Sigmoid colon (tissue), 7 donors: Measurements from ENCODE around the gene FAM13A. TPM values are rescaled to one million over a fixed set of nuclear protein-coding genes. Genes with fewer than 3 reads are reported as not detected.

Experiments used
- DNase-seq: peaks from one replicate; pipeline ENCODE4 v3.0.0-alpha.2; 2019
- H3K27ac ChIP-seq, 4 donors: fragments of 200-600 bp; sonication (generic); one replicate each; pipeline ENCODE4 v1.5.1; 2016 to 2019; ENCODE audit warnings: mild to moderate bottlenecking in 1 of 4
- H3K27me3 ChIP-seq, 3 donors: fragments of 200-600 bp; sonication (generic); one replicate each; pipeline ENCODE4 v1.5.1; 2019; ENCODE audit warnings: mild to moderate bottlenecking in 1 of 3
- H3K36me3 ChIP-seq, 4 donors: fragments of 200-600 bp; sonication (generic); one replicate each; pipeline ENCODE4 v1.5.1; 2016 to 2019
- H3K4me1 ChIP-seq, 4 donors: fragments of 200-600 bp; sonication (generic); one replicate each; pipeline ENCODE4 v1.5.1; 2017 to 2019
- H3K4me3 ChIP-seq, 4 donors: fragments of 200-600 bp; sonication (generic); one replicate each; pipeline ENCODE4 v1.5.1; 2017 to 2019; ENCODE audit warnings: mild to moderate bottlenecking in 2 of 4, moderate library complexity in 1 of 4
- H3K9me3 ChIP-seq, 4 donors: fragments of 200-600 bp in 3 of 4; sonication (generic) in 3 of 4; one replicate each; pipeline versions ENCODE4 v1.5.1 to v1.6.1; 2013 to 2019
- EP300 ChIP-seq, 4 donors: sonication (generic); formaldehyde crosslinking; IDR thresholded peaks; one replicate each; pipeline ENCODE4 v1.6.1; 2017; ENCODE audit warnings: antibody characterized with exemption in 4 of 4
- POLR2A ChIP-seq, 2 donors: fragments of 450-650 bp; IDR thresholded peaks; one replicate each; pipeline ENCODE4 v1.6.1; 2016; ENCODE audit warnings: antibody characterized with exemption in 2 of 2, mild to moderate bottlenecking in 2 of 2, moderate library complexity in 2 of 2
- POLR2AphosphoS5 ChIP-seq, 4 donors: sonication (generic); formaldehyde crosslinking; IDR thresholded peaks; one replicate each; pipeline ENCODE4 v1.6.1; 2017; ENCODE audit warnings: antibody characterized with exemption in 4 of 4
- WGBS, 2 donors: extraction: QIAGEN DNeasy Blood & Tissue Kit; methylation state at CpG; one replicate each; pipeline ENCODE4 v1.1.7; 2013; 5-methylcytosine and 5-hydroxymethylcytosine counted together
- intact Hi-C: fragments of 100-400 bp; cut with DNase I; formaldehyde crosslinking; loops from one replicate; pipeline ENCODE4 v1.15.1; 2023
- polyA plus RNA-seq, 3 donors: library from polyadenylated mRNA; stranded (reverse); fragments of 200-250 nt; gene quantifications; one replicate each; pipeline ENCODE4 v1.2.3, GENCODE V29; 2013
- total RNA-seq, 4 donors: library from RNA; depleted of rRNA; stranded (reverse); fragments of >200 nt; gene quantifications; one replicate each; pipeline ENCODE4 v1.1.0, GENCODE V29; 2016
- TF ChIP-seq, protein P1 (sequence below), 4 experiments: fragments of 450-650 bp in 3 of 4; fragments of 200-600 bp in 1 of 4; IDR thresholded peaks; one replicate each; pipeline ENCODE4 v1.5.1; 2016 to 2019; ENCODE audit warnings: antibody characterized with exemption in 4 of 4, mild to moderate bottlenecking in 3 of 4, moderate library complexity in 2 of 4
- donor health status: healthy with polysubstance abuse.
- donor health status: Bipolar disorder and iron deficiency.
- donor health status: healthy.

Gene FAM13A
- total and polyA plus RNA-seq, 7 donors, result 9.9 to 49.7 (median 41.1) TPM

DNA sequence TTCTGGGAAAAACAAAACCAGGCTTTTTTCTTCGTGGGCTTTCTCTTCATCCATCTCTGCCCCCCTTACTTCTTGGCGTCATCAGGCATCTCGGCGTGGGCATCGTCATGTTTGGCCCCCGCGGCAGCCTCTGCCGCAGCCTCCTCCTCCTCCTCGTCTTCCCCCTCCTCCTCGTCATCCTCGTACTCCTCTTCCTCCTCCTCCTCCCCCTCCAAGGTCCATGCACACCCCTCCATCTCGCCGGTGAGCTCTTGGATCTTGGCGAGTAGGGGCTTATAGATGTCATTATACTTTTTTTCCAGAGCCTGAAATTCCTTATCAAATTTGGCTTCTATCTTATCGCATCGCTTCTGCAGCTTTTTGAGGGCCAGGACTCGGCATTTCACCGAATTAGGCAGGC is 359.8 kb downstream of the FAM13A start:
- intact Hi-C loops, result loop anchor here (5.0 kb wide), 1 partner anchor 105 kb away; the partner anchor contains the start of gene HERC3
- H3K36me3 ChIP-seq, result peaks cover 0 to 12% (median 0%) of the 10 kb centered on the region in 4 donors
- no peaks in the 10 kb centered on the region for H3K4me1 ChIP-seq
- 48 to 54% methylated on average over 18 of the region's 18 CpGs for WGBS, 2 donors
- no peaks in the 10 kb centered on the region for H3K9me3 ChIP-seq
- H3K4me3 ChIP-seq, result peak overlapping the region; percentile 39 to 64 (median 63)
- peak; percentile 82 for DNase-seq
- H3K27ac ChIP-seq, result peak overlapping the region; percentile 71 to 84 (median 81)
- TF ChIP-seq POLR2AphosphoS5 (IDR thresholded peaks at IDR 0.05) (no peak), EP300 (IDR thresholded peaks at IDR 0.05) (no peak)
- TF ChIP-seq, protein P1, sequence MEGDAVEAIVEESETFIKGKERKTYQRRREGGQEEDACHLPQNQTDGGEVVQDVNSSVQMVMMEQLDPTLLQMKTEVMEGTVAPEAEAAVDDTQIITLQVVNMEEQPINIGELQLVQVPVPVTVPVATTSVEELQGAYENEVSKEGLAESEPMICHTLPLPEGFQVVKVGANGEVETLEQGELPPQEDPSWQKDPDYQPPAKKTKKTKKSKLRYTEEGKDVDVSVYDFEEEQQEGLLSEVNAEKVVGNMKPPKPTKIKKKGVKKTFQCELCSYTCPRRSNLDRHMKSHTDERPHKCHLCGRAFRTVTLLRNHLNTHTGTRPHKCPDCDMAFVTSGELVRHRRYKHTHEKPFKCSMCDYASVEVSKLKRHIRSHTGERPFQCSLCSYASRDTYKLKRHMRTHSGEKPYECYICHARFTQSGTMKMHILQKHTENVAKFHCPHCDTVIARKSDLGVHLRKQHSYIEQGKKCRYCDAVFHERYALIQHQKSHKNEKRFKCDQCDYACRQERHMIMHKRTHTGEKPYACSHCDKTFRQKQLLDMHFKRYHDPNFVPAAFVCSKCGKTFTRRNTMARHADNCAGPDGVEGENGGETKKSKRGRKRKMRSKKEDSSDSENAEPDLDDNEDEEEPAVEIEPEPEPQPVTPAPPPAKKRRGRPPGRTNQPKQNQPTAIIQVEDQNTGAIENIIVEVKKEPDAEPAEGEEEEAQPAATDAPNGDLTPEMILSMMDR (IDR thresholded peaks at IDR 0.05), result no peak
- H3K27me3 ChIP-seq, result no peaks in the 10 kb centered on the region

DNA sequence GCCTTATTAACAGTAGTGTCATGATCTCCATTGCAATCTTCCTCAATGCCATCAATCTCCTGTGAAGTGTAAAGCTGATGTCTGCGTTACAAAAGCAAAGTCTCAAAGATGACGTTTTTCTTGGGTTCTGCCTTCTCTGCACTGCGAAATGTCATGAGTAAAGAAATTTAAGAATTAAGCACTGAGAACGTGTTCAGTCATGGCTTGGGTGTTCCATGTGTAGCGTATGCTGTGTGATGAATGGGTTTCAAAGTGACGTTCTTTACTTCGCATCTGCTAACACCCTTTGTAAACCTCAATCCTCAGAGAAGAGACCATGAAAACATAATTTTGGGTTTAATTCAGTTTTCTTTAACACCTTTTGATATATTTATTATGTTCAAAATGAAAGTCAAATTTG is 360.4 kb downstream of the FAM13A start:
- Histone ChIP-seq H3K9me3 (no peaks in the 10 kb centered on the region), H3K36me3 (peaks cover 0 to 10% (median 0%) of the 10 kb centered on the region in 4 donors), H3K4me3 (peak overlapping the region; percentile 39 to 64 (median 63)), H3K27me3 (no peaks in the 10 kb centered on the region), H3K27ac (peak overlapping the region in 3 of 4 donors; percentile 71 to 84 (median 83)), H3K4me1 (no peaks in the 10 kb centered on the region)
- intact Hi-C loops, result loop anchor here (5.0 kb wide), 1 partner anchor 104 kb away; the partner anchor contains the start of gene HERC3
- no peak for DNase-seq
- WGBS, 2 donors, result 78 to 88% methylated on average over 7 of the region's 7 CpGs
- TF ChIP-seq, protein P1 (IDR thresholded peaks at IDR 0.05), result no peak
- no peak for TF ChIP-seq EP300 (IDR thresholded peaks at IDR 0.05)
- TF ChIP-seq POLR2AphosphoS5 (IDR thresholded peaks at IDR 0.05), result no peak
- TF ChIP-seq POLR2A (IDR thresholded peaks at IDR 0.05), result no peak

DNA sequence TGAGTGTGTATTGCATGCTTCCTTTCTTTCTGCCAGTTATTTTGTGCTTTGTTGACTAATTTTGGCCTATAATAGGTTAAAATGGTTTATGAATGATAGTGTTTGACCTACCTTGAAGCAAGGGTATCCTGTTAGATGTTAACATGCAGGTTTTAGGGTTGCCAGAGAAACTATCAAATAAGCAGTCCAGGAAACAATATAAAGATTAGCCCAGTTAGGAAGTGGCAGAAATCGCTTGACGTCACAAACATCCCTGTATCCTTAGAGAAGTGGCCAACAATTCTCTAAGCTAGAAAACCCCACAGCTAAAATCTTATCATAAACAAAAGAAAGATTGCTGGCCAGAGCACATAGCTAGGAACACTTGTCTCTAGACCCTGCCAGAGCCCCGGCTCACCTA is 363.2 kb downstream of the FAM13A start:
- Histone ChIP-seq H3K4me1 (no peaks in the 10 kb centered on the region), H3K4me3 (no peak overlapping the region), H3K36me3 (peaks cover 0 to 33% (median 0%) of the 10 kb centered on the region in 4 donors), H3K9me3 (no peaks in the 10 kb centered on the region), H3K27me3 (no peaks in the 10 kb centered on the region), H3K27ac (no peak overlapping the region)
- TF ChIP-seq POLR2A (IDR thresholded peaks at IDR 0.05) (no peak), POLR2AphosphoS5 (IDR thresholded peaks at IDR 0.05) (no peak), EP300 (IDR thresholded peaks at IDR 0.05) (no peak)
- TF ChIP-seq, protein P1 (IDR thresholded peaks at IDR 0.05), result no peak
- intact Hi-C loops, result no loop called here
- WGBS, 2 donors, result 85 to 91% methylated on average over 3 of the region's 3 CpGs
- DNase-seq, result no peak

DNA sequence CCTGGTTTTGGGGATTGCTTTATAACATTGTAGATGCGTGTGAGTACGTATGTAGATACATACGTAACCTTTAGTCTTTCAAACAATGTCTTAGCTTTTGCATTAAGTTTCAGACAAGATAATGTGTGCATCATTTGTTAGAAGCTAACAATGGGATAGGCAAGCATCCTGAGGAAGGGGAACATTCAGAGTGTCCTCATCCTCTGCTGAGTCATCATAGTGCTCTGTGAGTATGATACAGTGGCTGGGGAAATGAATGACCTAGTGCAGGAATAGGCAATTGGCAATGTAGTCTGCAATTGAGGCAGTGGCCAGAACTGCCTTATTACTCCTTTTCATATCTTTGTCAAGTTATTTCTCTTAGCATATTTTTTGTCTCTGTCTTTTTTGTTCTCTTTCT is 366.6 kb downstream of the FAM13A start:
- no peak overlapping the region for H3K27ac ChIP-seq
- DNase-seq, result no peak
- TF ChIP-seq EP300 (IDR thresholded peaks at IDR 0.05), result no peak
- no peak for TF ChIP-seq POLR2A (IDR thresholded peaks at IDR 0.05)
- TF ChIP-seq, protein P1 (IDR thresholded peaks at IDR 0.05), result no peak
- TF ChIP-seq POLR2AphosphoS5 (IDR thresholded peaks at IDR 0.05), result no peak
- H3K4me1 ChIP-seq, result no peaks in the 10 kb centered on the region
- no peaks in the 10 kb centered on the region for H3K27me3 ChIP-seq
- WGBS, 2 donors, result 92 to 94% methylated on average over 3 of the region's 3 CpGs
- no peaks in the 10 kb centered on the region for H3K9me3 ChIP-seq
- H3K4me3 ChIP-seq, result no peak overlapping the region
- intact Hi-C loops, result no loop called here
- peaks cover 0 to 54% (median 8%) of the 10 kb centered on the region in 4 donors for H3K36me3 ChIP-seq

DNA sequence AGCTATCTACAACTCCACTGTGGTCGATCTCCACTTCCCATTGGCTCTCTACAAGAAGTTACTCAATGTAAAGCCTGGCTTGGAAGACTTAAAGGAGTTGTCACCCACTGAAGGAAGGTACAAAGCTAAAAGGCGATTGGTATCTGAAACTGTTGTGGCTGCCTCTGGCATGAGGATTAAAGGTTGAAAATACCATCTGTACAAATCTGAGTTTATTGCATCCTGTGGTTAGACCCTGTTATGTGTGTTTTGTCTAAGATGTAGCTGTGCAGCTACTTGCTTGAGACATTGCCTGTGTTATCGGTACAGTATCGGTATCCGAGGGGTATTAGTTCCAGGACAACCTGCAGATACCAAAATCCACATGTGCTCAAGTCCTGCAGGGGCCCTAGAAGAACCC is 375.8 kb downstream of the FAM13A start:
- TF ChIP-seq POLR2AphosphoS5 (IDR thresholded peaks at IDR 0.05) (no peak), POLR2A (IDR thresholded peaks at IDR 0.05) (no peak), EP300 (IDR thresholded peaks at IDR 0.05) (no peak)
- TF ChIP-seq, protein P1 (IDR thresholded peaks at IDR 0.05), result no peak
- H3K27me3 ChIP-seq, result no peaks in the 10 kb centered on the region
- peaks cover 8 to 66% (median 26%) of the 10 kb centered on the region in 4 donors for H3K36me3 ChIP-seq
- H3K4me3 ChIP-seq, result no peak overlapping the region
- intact Hi-C loops, result no loop called here
- H3K27ac ChIP-seq, result no peak overlapping the region
- H3K9me3 ChIP-seq, result no peaks in the 10 kb centered on the region
- no peak for DNase-seq
- H3K4me1 ChIP-seq, result no peaks in the 10 kb centered on the region
- 94 to 95% methylated on average over 5 of the region's 5 CpGs for whole genome bisulfite sequencing, 2 donors
